ENCODE data around the gene SWT1.
"Not testable (repeated sequence)": the region's sequence is repeated elsewhere in the genome, so short reads cannot be mapped to it uniquely, and the experiment has no call there.

Gene SWT1

GRCh38 chr1:185193756-185194155, 36.8 kb downstream of the SWT1 start:
- DNase-seq, result no peak

- not testable (repeated sequence) for DNase-seq
These were observed 41.7 kb downstream of the SWT1 start for GRCh38 chr1:185198712-185199111.

GRCh38 chr1:185200889-185201288, 43.9 kb downstream of the SWT1 start:
- DNase-seq, result no peak

DNA sequence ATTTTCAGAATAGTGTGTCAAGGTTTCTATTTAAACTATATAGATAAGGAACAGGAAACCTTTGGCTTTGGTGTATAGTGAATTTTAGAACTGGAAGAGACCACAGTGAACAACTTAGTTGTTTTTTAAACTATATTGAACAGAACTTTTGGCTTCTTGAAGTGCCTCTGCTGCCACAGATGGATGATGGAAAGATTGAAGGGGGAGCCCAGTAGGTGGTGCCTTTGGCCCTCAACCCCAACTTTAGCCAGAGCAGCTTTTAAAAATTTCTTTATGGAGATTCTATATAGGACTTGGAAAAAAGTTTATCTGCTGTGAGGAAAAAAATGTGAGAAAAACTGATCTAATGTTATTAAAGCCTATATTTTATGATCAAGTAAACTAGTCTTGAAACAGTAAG, 50.2 kb downstream of the SWT1 start:
- no peak for DNase-seq

DNA sequence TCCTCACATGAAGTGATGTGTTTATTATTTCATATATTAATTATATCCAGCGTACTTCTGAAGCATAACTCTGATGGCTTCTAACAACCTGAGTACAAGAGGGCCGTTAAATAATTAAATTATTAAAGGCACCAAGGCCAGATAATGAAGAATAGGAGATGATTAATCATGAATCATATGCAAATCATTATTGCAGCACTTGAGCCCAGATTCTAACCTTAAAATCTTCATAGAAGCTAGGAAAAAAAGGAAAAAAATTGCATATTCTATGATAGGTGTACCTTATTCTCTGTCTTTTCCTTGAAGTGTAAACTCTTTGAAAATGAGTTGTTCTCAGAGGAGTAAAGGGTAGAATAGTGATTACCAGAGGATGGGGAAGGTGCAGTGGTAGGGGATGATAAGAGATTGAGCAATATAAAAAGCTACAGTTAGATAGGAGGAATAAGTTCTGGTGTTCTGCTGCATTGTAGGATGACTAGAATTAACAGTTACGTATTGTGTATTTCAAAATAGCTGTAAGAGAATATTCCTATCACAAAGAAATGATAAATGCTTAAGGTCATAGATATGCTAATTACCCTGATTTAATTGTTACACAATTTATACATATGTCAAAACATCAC, 51.1 kb downstream of the SWT1 start:
- DNase-seq, result no peak

- no peak for DNase-seq
These were observed 51.7 kb downstream of the SWT1 start for GRCh38 chr1:185208626-185209180.

DNA sequence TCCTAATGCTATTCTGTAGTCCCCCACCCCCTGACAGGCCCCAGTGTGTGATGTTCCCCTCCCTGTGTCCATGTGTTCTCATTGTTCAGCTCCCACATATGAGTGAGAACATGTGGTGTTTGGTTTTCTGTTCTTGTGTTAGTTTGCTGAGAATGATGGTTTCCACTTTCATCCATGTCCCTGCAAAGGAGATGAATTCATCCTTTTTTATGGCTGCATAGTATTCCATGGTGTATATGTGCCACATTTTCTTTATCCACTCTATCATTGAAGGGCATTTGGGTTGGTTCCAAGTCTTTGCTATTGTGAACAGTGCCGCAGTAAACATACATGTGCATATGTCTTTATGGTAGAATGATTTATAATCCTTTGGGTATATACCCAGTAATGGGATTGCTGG, 52.4 kb downstream of the SWT1 start:
- not testable (repeated sequence) for DNase-seq

- no peak for DNase-seq
These were observed 56.1 kb downstream of the SWT1 start for GRCh38 chr1:185213091-185213490.

- no peak for DNase-seq
These were observed 58.9 kb downstream of the SWT1 start for GRCh38 chr1:185215911-185216310.

GRCh38 chr1:185224132-185224531, 67.2 kb downstream of the SWT1 start:
- DNase-seq, result no peak

- no peak for DNase-seq
These were observed 70.2 kb downstream of the SWT1 start for GRCh38 chr1:185227161-185227560.

GRCh38 chr1:185228979-185229378, 72.0 kb downstream of the SWT1 start:
- no peak for DNase-seq

DNA sequence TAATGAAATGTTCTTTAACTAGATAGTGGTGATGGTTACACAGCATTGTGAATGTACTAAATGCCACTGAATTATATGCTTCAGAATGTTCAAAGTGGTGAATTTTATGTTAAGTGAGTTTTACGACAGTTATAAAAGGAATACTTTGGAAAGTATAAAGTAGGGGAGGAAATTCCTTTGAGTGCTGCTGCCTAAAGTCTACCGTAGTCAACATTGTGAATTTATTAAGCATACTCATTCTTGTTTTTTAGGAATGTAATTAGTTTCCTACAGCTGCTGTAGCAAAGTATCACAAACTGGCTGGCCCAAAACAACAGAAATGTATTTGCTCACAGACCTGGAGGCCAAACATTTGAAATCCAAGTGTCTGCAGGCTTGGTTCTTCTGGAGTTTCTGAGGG, 73.0 kb downstream of the SWT1 start:
- no peak for DNase-seq

- DNase-seq, result no peak
These were observed 75.9 kb downstream of the SWT1 start for GRCh38 chr1:185232874-185233273.

GRCh38 chr1:185234183-185234582, 77.2 kb downstream of the SWT1 start:
- DNase-seq, result not testable (repeated sequence)

- not testable (repeated sequence) for DNase-seq
These were observed 80.2 kb downstream of the SWT1 start for GRCh38 chr1:185237176-185237575.

GRCh38 chr1:185237661-185238060, 80.7 kb downstream of the SWT1 start:
- no peak for DNase-seq

DNA sequence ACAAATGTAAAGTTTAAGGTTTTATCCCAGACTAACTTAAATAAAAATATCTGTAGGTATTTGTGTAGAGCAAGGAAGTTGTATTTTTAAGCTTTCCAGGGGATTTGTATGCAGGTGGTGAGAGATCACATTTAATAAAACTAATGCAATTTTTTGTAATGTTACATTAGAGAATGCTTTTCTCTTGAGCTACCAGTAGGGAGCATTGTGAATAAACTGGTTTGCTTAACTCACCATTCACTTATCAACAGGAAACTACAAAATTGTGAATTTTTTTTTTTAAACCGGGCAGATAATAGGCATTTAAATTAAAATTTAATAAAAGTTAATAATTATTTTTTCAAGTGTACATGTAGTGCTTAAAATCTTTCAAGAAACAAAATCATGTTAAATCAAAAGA, 81.5 kb downstream of the SWT1 start:
- DNase-seq, result no peak

- DNase-seq, result no peak
These were observed 82.9 kb downstream of the SWT1 start for GRCh38 chr1:185239861-185240260.

- no peak for DNase-seq
These were observed 84.2 kb downstream of the SWT1 start for GRCh38 chr1:185241127-185241526.

GRCh38 chr1:185244015-185244747, 87.2 kb downstream of the SWT1 start:
- no peak for DNase-seq

DNA sequence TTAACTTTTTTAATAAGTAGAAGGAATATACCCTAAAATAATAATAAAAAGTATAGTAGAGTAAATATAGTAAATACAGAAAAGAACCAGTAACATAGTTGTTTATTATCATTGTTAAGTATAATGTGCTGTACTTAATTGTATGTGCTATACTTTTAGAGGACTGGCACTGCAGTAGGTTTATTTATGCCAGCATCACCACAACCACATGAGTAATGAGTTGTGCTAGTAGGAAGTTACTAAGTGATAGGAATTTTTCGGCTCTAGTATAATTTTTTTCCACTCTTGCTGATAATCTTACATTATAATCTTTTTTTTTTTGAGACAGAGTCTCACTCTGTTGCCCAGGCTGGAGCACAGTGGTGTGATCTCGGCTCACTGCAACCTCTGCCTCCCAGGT, 88.5 kb downstream of the SWT1 start:
- no peak for DNase-seq

GRCh38 chr1:185249563-185249962, 92.6 kb downstream of the SWT1 start:
- DNase-seq, result no peak

DNA sequence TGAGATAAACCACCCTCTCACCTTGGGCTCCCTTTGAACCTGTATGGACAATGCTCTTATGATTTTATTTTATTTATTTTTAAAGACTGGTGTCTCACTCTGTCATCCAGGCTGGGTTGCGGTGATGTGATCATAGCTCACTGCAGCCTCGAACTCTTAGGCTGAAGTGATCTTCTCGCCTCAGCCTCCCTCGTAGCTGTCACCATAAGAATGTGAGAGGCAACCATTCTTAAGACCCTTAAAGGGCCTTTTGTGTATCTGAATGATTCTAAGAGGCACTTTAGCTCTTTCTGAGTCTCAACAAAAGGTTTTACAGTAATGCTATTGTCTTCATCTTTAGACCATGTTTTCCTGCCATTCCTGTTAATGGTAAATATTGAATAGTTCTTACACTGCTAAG, 93.1 kb downstream of the SWT1 start:
- DNase-seq, result no peak
